Measurements from ENCODE around the gene SLC25A41.

DNA sequence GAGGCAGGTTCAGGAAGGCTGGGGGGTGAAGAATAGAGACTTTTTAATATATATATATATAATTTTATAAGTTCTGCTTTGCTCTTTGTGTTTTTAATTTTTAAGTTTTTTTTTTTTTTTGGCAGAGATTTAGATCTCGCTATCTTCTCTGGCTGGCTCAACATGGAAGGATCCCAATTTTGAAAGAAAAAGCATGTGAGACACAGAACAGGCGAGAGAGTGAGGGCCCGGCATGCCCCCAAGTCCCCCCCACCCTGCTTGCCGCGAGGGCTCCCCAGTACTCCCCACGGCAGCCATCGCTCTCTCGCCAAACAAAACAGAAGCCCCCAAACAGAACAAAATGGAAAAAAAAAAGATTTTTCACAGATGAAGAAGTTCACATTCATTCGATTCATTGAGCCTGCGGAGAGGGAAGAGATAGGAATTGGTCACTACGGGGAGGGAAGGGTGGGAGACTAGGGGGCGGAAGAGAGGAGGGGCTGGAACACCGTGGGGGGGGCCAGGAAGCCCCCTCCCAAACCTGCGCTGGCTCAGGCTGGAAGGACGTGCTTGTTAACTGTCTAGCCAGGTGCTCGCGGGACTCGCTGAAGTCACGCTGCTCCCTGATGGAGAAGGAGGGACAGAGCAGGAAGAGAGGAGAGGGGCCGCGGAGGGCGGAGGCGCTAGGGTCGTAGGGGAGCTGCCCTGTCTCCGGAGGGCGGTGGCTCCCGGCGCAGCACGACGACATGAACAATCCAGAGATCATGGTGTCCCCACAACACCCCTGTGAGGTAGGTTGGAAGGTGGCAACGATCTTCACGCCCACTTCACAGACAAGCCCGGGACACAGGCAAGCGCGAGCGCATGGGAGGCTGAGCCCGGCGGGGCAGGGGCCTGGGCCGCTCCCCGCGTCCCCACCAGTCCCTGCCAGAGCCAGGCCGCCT is 19.6 kb downstream of the SLC25A41 start:
- TF ChIP-seq GATA1 (IDR thresholded peaks at IDR 0.05; ENCODE audit: low read depth, low read length) (no peak), POLR2A (IDR thresholded peaks at IDR 0.05; ENCODE audit: low read length) (no peak)
